OCI-M1 (cell line): ENCODE data around the gene NPEPPS.

ENCODE experiments used
- DNase-seq: peaks from one replicate; lab custom pipeline; 2025; lab: John Stamatoyannopoulos, UW

Gene NPEPPS

DNA sequence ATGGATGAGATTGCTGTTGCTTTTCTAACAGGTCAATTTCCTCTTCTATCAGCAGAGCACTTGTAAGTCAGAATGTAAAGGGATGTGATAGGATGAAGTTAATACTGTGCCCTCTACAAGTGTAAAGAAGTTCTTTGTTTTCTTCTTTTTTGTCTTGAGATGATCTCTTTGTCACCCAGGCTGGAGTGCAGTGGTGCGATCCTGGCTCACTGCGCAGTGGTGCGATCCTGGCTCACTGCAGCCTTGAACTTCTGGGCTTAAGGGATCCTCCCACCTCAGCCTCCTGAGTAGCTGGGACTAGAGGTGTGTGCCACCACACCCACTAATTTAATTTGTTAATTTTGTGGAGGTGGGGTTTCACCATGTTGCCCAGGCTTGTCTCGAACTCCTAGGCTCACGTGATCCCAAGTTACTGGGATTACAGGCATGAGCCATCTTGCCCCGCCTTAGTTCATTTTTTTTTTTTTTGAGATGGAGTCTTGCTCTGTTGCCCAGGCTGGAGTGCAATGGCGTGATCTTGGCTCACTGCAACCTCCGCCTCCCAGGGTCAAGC, 97.2 kb downstream of the NPEPPS start:
- no peak for DNase-seq

DNA sequence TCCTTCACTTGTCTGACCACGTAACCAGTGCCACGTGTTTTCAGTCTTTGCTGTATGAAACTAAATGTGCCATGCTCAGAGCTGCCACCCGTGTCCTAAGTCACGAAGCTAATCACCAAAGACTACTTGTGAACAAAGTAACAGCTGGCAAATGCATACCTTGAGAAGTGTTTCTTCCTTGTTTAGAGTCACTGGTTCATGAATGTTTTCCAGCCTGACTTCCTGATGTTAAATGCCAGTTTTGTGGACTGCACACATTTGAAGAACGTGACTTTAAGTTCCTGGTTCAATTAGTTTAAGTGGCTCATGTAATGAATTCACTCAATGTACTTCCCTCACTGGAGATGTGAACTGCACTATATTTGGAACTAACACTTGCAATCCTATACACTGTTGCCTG, 98.9 kb downstream of the NPEPPS start:
- no peak for DNase-seq

DNA sequence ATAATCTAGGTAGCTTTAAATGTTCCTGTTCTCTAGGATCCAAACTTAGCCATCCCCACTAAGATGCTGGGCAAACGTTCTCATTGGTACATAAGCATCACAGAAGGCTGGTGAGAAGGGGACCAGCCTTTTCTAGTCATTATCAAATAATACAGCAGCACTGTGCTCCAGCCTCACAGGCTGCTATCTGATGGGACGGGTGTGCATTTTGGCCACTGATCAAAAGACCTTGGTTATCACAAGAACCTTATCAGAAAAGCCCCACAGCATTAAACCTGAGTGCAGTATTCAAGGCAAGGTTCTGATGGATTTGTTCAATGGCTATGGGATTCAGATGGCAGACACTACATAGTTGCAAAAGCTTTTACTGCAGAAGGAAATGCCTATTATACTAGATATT, 99.7 kb downstream of the NPEPPS start:
- peak; percentile 46 for DNase-seq

DNA sequence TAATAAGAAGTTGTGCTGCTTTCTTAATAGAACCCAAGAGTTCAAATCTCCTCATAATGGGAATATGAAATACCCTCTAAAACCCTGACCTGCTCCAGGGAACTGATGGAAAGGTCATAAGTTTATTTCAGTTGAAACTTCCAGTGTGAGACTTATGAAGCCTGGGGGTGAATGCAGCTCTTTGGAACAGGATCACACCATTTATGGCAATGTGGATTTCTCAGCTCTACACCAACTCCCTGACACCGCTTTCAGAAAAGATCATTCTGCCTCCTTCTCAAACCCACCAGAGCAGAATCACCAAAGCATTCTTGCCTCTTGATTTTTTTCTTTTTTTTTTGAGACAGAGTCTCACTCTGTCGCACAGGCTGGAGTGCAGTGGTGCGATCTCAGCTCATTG, 102.1 kb downstream of the NPEPPS start:
- no peak for DNase-seq

DNA sequence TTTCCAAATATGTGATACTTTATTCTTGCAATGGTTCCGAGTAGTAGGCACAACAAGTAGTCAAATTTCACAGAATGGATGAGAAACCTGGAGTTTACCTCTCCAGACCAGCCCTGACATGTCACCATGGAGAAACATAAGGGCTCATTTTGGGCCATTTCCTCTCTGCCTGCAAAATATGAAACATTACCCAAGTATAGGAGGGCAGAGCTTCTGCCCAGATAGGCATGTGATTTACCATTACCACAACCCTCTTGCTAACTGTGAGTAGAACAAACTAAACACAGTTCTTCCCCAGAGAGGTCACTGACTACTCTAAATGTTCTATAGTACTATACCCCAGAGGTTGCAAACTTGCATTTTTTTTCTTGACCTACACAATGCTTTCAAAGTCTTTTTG, 103.1 kb downstream of the NPEPPS start:
- no peak for DNase-seq

DNA sequence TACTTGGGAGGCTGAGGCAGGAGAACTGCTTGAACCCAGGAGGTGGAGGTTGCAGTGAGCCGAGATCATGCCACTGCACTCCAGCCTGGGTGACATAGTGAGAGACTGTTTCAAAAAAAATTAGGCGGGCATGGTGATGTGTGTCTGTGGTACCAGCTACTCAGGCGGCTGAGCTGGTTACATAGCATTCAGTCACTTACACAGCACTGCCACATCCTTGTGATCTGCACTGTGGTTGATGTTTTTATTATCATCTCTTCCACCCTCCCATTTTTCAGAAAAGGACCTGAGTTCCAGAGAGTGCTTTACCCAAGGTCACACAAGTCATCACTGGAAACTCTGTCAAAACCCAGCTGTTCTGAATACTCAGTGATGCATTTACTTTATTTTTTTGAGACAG, 104.0 kb downstream of the NPEPPS start:
- DNase-seq: no peak

DNA sequence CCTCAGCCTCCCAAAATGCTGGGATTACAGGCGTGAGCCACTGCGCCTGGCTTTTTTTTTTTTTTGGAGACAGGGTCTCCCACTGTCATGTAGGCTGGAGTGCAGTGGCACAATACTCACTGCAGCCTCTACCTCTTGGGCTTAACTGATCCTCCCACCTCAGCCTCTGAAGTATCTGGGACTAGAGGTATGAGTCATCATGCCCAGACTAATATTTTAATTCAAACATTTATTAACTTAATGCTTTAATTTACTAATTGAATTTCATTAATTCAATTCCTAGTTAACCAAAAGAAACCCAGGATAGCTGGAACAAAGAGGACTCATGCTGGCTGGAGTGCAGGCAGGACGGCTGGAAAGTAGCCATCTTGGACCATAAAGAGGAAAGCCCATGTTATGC, 104.8 kb downstream of the NPEPPS start:
- no peak for DNase-seq

DNA sequence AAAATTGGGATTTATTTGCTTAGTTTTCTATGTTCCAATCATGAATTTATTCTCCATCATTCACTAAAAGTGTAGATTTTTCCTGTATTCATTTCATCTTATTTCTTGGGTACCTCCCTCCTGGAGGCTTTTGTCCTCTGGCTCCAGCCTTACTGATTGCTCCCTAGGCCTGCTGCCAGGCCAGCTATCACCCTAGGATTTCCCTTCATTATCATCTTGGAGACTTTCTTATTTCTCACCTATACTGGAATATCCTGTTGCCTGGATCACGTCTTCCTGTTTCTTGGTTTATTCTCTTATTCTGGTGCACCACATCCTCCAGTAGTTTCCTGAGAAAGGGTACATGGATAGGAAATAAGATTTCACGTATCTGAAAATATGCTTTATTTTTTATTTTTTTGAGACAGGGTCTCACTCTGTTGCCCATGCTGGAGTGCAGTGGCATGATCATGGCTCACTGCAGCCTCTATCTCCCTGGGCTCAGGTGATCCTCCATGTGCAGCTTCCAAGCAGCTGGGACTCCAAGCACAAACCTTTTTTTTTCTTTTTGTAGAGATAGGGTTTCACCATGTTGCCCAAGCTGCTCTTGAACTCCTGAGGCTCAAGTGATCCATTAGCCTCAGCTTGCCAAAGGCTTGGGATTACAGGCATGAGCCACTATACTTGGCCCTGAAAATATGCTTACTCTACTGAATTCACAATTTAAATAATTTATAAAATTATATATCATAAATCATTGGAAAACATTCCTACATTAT, 105.5 kb downstream of the NPEPPS start:
- DNase-seq: no peak

DNA sequence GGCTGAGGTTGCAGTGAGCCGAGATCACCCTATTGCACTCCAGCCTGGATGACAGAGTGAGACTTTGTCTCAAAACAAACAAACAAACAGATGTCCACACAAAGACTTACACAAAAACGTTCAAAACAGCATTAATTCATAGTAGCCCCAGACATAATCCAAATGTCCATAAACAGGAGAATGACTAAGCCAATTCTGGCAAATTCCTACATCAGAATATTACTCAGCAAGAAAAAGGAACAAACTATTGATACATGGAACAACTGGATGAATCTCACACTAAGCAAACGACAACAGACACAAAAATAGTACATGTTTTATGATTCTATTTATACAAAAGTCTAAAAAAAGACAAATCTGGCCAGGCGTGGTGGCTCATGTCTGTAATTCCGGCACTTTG, 108.0 kb downstream of the NPEPPS start:
- no peak for DNase-seq

DNA sequence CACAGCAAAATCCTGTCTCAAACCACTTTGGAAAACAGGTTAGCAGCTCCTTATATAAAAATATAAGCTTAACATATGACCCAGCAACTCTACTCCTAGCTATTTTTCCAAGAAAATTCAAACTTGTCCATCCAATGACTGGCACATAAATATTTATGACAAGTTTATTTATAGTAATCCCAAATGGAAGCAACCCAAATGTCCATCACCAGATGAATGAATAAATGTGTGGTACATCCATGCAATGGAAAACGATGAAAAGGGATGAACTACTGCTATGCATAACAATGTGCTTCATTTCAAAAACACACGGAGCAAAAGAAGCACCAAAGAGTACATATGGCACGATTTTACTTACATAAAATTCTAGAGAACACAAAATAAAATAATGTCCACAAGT, 109.2 kb downstream of the NPEPPS start:
- DNase-seq: no peak

DNA sequence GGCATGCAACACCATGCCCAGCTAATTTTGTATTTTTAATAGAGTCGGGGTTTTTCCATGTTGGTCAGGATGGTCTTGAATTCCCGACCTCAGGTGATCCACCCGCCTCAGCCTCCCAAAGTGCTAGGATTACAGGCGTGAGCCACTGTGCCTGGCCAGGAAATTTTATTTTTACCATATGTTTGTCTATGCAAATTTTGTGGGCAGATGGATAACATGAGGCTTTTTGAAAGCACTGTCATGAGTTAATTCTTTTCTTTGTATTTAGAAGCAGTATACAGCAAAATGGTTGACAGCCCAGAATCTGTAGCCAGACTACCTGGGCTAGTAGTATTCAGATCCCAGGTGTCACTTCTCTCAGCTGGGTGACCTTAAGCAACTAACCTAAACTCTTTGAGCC, 110.3 kb downstream of the NPEPPS start:
- DNase-seq: no peak

DNA sequence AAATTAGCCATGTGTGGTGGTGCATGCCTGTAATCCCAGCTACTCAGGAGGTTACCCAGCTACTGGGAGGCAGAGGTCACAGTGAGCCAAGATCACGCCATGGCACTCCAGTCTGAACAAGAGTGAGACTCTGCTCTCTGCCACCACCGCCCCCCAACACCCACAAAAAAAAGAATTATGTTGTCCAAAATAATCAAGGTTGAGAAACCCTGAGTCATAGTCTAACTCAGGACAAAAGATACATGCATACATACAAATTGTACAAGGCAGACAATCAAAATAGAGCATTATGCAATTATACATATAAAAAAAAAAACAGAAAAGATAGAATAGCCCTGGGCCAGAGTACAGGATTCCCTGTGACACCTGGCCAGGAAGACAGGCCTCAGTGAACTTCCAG, 112.2 kb downstream of the NPEPPS start:
- no peak for DNase-seq

DNA sequence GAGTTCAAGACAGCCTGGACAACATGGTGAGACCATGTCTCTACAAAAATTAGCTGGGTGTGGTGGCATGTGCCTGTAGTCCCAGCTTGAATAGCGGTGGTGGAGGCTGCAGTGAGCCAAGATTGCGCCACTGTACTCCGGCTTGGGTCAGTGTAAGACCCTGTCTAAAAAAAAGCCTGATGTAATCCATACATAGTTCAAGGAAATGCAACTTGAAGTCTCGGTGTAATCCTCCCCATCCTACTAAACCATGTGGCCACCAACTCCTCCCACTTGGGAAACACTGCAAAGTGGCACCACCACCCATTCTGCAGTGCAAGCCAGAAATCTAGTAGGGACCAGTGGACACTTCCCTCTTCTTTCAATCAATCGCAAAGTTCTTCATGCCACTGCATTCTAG, 113.4 kb downstream of the NPEPPS start:
- DNase-seq: peak; percentile 13

DNA sequence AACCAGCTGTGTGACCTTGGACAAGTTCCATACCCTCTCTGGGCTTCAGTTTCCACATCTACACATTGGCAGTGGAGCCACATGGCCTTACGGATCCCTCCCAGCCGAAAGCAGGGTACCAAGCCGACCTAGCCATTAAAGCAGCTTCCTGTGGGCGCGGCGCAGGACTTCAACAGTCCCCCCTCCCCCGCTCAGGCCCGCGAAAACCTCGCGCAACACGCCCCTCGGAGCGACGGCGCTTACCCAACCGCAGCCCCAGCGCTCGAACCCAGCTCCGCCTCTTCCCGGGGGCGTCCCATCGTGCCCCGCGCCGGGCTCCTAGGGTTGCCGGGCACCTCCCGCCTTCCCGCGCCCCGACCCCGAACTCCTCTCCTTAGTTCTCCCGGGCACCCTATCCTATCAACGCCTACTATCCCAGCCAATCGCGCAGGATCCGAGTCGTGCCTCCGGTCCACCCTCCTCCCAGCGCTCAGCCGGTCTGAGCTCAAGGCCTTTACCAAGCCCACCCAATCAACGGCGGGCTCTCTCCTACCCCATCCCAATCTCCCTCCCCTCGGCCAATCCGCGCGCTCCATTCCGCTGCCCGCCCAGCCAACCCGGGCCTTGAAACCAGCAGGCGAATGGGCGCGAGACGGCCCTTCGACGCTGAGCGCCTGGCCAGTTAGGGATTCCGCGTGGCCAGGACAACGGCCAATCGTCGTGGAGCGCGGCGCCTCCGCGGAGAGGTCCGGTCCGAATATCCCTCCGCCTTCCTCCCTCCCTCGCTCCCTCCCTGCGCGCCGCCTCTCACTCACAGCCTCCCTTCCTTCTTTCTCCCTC, 118.5 kb downstream of the NPEPPS start, which contains the start of gene KPNB1:
Gene KPNB1, plus strand, starts transcription at position 767 of the 819 bp plus-strand sequence. CDS start 326 bp downstream, outside the sequence.
- peak; percentile 99 for DNase-seq

DNA sequence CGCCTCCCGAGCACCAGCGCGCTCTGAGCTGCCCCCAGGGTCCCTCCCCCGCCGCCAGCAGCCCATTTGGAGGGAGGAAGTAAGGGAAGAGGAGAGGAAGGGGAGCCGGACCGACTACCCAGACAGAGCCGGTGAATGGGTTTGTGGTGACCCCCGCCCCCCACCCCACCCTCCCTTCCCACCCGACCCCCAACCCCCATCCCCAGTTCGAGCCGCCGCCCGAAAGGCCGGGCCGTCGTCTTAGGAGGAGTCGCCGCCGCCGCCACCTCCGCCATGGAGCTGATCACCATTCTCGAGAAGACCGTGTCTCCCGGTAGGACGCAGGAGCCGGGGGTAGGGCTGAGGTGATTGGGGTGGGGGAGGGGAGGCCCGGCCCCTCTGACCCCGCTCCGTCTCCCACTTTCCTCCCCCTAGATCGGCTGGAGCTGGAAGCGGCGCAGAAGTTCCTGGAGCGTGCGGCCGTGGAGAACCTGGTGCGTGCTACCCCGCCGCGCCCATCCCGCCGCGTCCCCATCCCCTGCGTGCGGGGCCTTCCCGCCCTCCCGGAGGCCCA, 119.1 kb downstream of the NPEPPS start:
- no peak for DNase-seq

DNA sequence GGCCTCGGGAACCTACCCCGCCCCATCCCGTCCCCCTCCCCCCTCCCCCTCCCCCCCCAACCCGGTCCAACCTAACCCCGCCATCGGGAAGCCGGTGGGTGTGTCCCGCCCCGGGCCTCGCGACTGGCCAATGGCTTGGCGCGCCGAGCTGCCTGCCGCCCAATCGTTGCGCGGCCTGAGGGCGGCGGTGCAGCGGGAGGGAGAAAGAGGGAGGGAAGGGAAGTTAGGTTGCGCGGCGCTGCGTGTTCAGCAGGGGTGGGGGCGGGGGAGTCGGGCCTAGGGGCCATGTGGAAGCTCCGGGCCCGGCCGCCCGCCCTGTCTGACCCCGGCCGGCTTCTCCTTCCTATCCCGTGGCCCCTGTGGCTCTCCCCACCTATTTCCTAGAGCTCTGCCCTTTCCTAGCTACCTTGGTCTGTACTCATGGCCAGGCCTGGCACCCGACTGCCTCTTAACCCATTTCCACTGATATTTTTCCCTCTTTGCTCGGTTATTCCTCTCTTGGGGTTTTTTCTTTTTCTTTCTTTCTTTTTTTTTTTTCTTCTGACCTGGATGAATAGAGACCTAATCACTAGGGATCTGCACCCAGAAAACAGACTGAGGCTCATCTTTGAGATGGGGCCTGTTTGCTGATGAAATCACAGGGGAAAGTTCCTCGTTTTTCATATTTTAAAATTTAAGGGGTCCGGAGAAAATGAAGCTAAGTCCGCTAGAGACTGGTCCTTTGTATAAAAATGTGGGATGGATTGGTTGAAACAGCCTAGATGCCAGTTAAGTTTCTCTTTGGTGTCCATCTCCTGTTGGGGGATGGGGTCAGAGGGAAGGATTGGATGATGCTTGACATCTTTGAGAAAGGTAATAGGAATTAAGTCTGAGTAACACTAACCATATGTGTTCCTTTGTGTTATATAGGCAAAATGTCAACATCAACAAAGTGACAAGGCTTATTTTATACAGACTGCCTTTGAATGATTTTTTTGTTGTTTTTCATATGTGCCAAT, 119.9 kb downstream of the NPEPPS start:
- DNase-seq: peak; percentile 97

DNA sequence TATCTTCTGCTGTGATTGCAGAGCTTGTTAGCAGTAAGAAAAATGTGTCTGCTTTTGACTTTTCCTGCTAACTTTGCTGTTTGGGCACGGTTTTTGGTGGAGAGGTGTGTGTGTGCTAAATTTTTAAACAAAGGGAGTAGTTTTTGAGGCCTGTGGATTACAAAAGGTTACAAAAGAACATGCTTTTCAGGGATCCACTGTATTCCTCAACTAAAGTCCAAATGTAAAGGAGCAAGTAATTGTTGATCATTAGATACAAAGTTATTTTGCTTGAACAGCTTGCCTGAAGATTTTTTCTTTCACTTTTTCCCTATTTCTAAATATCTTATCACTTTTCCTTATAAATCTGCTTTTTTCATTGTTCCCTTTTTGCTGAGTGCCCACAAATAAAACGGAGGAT, 120.8 kb downstream of the NPEPPS start:
- no peak for DNase-seq

DNA sequence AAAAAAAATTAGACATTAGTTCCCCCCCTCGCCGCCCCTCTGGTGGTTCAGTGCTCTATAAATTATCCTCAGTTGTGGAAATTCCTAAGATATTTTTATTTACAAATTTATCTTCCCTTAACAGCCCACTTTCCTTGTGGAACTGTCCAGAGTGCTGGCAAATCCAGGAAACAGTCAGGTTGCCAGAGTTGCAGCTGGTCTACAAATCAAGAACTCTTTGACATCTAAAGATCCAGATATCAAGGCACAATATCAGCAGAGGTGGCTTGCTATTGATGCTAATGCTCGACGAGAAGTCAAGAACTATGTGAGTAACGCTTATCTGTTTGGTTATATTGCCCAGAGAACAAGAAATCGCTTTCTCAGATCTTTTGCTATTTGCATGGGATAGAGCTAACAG, 121.7 kb downstream of the NPEPPS start:
- DNase-seq: no peak

DNA sequence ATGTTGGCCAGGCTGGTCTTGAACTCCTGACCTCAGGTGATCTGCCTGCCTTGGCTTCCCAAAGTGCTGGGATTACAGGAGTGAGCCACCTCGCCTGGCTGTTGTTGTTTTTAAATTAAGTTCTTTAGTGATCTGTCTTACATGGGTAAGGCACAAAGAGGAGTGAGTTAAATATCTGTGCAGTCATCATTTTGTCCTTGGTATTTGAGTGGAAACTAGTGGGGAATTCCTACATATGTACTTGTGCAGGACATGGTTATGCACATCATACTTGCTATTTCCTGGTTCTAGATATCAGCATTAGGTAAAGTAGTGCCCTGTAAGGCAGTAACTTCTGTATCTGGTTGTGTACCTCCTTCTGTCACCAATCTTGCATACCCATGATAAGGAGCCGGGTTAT, 122.5 kb downstream of the NPEPPS start:
- no peak for DNase-seq

DNA sequence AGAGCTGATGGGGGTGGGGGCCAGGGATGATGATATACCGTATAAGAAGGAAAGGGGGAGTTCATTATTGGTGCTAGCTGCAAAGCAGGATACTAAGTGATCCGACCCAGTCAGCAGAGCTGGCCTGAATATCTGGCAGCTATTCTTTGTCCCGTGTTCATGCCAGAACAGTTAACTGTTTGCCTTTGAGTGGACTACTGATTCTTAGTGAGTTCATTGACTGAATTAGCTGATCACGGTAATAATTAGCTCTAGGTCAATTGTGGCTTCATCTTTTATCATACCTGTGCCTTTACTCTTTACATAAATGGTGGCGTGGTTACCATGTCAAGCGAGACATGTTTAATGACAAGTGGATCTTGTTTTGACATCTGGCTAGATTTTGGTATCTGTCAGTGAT, 124.1 kb downstream of the NPEPPS start:
- no peak for DNase-seq

DNA sequence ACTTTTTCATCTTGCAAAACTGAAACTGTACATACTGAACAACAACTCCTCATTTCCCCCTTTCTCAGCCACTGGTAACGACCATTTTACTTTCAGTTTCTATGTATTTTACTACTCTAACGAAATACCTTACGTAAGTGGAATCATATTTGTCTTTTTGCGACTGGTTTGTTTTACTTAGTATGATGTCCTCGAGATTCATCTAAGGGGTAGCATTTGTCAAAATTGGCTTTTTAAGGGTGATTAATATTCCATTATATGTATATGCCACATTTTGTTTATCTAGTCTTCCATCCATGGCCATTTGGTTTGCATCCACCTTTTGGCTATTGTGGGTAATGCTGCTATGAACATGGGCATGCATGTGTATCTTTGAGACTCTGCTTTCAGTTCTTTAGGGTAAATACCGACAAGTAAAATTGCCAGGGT, 129.2 kb downstream of the NPEPPS start:
- DNase-seq: peak; percentile 28
